GM12892 (cell line): Measurements from ENCODE around the gene PRIMA1.

Experiments
- DNase-seq: peaks from one replicate; pipeline ENCODE4 v3.0.0; 2011; ENCODE audit not compliant: insufficient read length
- FAIRE-seq: peaks from 2 replicates; lab custom pipeline; 2011; peaks lifted over from hg19 to GRCh38; lab: Jason Lieb, UNC
- POLR2A ChIP-seq: IDR thresholded peaks from 2 replicates; pipeline ENCODE4 v1.6.1; 2011; ENCODE audit warnings: low read depth, low read length, control low read depth
- POLR2AphosphoS5 ChIP-seq: IDR thresholded peaks from 2 replicates; pipeline ENCODE4 v1.6.1; 2011; ENCODE audit warnings: low read depth, low read length, control low read depth
- TAF1 ChIP-seq: IDR thresholded peaks from 2 replicates; pipeline ENCODE4 v1.6.1; 2011; ENCODE audit warnings: low read depth, mild to moderate bottlenecking, control low read depth, low read length, borderline replicate concordance

Gene PRIMA1

GRCh38 chr14:93772263-93772662 is 16.0 kb downstream of the PRIMA1 start:
- no peak for FAIRE-seq

GRCh38 chr14:93765970-93766369 is 22.3 kb downstream of the PRIMA1 start:
- DNase-seq (no peak), FAIRE-seq (no peak)
- TF ChIP-seq TAF1 (no peak), POLR2AphosphoS5 (no peak), POLR2A (no peak)

More at GRCh38 chr14:93772263-93772662, 16.0 kb downstream of the PRIMA1 start:
- TF ChIP-seq POLR2AphosphoS5, result no peak
- no peak for TF ChIP-seq POLR2A
- no peak for TF ChIP-seq TAF1
- no peak for DNase-seq

- no peak for FAIRE-seq
- DNase-seq, result no peak
- TF ChIP-seq TAF1 (no peak), POLR2A (no peak), POLR2AphosphoS5 (no peak)
Observed at GRCh38 chr14:93765155-93765554, 23.1 kb downstream of the PRIMA1 start.

- DNase-seq, result no peak
Observed at GRCh38 chr14:93764211-93764659, 24.1 kb downstream of the PRIMA1 start.

GRCh38 chr14:93759719-93760307 is 28.5 kb downstream of the PRIMA1 start:
- FAIRE-seq (no peak), DNase-seq (no peak)
- no peak for TF ChIP-seq TAF1
- TF ChIP-seq POLR2AphosphoS5, result no peak
- TF ChIP-seq POLR2A, result no peak

More at GRCh38 chr14:93764211-93764659, 24.1 kb downstream of the PRIMA1 start:
- FAIRE-seq, result no peak
- TF ChIP-seq TAF1, result no peak
- no peak for TF ChIP-seq POLR2AphosphoS5
- TF ChIP-seq POLR2A, result no peak

GRCh38 chr14:93757206-93757605 is 31.1 kb downstream of the PRIMA1 start:
- no peak for DNase-seq
- FAIRE-seq, result no peak
- TF ChIP-seq POLR2A (no peak), TAF1 (no peak), POLR2AphosphoS5 (no peak)

- no peak for DNase-seq
- FAIRE-seq, result no peak
- TF ChIP-seq POLR2AphosphoS5 (no peak), POLR2A (no peak), TAF1 (no peak)
Observed at GRCh38 chr14:93753647-93754046, 34.6 kb downstream of the PRIMA1 start.

- TF ChIP-seq POLR2A (no peak), POLR2AphosphoS5 (no peak), TAF1 (no peak)
- FAIRE-seq (no peak), DNase-seq (no peak)
Observed at GRCh38 chr14:93752980-93753561, 35.2 kb downstream of the PRIMA1 start.

GRCh38 chr14:93751946-93752655 is 36.2 kb downstream of the PRIMA1 start:
- DNase-seq (no peak), FAIRE-seq (no peak)
- TF ChIP-seq TAF1 (no peak), POLR2AphosphoS5 (no peak), POLR2A (no peak)

- DNase-seq (no peak), FAIRE-seq (no peak)
- TF ChIP-seq TAF1 (no peak), POLR2A (no peak), POLR2AphosphoS5 (no peak)
Observed at GRCh38 chr14:93749076-93749420, 39.2 kb downstream of the PRIMA1 start.

GRCh38 chr14:93748208-93749075 is 39.8 kb downstream of the PRIMA1 start:
- DNase-seq (no peak), FAIRE-seq (no peak)
- TF ChIP-seq POLR2AphosphoS5 (no peak), TAF1 (no peak), POLR2A (no peak)
